ENCODE data around the gene MEGF10. TPM values are rescaled to one million over a fixed set of nuclear protein-coding genes. Genes with fewer than 3 reads are reported as not detected.
"Not testable (repeated sequence)": the region's sequence is repeated elsewhere in the genome, so short reads cannot be mapped to it uniquely, and the experiment has no call there.

Gene MEGF10
- 1 to 10 TPM in 3 of 4 donors, under 1 TPM in 1; 0.57 to 6.0 (median 4.3) TPM for total RNA-seq

DNA sequence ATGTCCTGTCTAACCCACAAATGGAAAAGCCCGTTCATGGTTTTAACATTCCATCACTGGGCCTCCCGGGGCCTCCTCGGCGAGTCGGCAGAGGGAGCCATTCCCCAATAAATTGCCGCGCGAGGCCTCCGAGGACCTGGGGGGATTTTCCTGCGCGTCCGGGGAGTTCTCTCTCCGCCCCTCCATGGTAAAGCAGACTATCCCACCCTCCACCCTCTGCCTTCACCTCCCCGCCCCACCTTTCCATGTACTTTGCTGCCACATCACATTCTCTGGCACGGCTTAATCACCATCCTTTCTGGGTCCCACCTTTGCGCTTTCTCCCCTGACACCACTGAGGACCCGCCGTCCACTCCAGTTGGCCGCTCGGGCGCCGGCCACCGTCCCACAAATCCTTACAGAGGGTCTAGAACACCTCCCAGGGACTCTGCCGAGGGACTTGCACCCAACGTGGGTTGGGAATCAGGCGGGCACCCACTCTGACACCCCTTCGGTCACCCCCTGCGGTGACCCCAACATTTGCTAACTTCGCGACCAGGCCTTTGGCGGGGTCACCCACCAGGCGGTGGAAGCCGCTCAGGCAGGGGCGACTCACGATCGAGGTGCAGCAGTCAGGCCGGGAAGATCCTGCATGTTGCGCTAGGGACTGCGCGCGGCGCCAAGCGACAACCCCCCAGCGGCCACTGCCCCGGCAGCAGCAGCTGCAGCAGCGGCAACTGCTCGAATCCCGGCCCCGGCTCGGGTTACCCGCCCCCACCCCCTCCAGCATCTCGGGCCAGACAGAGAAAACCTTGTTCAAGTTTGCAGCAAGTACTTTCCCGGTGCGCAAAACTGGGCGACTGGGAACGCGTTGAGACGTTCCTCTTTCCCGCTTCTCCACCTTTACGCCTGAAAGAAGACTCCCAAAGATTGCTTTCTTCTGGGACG is at the start of gene MEGF10:
Gene MEGF10, plus strand, starts transcription at position 778 of the 927 bp plus-strand sequence. CDS start 40,513 bp downstream, outside the sequence.
- no peak for DNase-seq (ENCODE audit: low spot score in 2 of 2)
- WGBS, 2 donors: 1 to 2% methylated on average over 54 to 57 of the region's 61 CpGs
- no peak within 1 kb of the TSS for H3K4me3 ChIP-seq (ENCODE audit: low read depth, poor library complexity, severe bottlenecking)
- no peak for TF ChIP-seq POLR2A (IDR thresholded peaks at IDR 0.05)
- TF ChIP-seq, protein P1, sequence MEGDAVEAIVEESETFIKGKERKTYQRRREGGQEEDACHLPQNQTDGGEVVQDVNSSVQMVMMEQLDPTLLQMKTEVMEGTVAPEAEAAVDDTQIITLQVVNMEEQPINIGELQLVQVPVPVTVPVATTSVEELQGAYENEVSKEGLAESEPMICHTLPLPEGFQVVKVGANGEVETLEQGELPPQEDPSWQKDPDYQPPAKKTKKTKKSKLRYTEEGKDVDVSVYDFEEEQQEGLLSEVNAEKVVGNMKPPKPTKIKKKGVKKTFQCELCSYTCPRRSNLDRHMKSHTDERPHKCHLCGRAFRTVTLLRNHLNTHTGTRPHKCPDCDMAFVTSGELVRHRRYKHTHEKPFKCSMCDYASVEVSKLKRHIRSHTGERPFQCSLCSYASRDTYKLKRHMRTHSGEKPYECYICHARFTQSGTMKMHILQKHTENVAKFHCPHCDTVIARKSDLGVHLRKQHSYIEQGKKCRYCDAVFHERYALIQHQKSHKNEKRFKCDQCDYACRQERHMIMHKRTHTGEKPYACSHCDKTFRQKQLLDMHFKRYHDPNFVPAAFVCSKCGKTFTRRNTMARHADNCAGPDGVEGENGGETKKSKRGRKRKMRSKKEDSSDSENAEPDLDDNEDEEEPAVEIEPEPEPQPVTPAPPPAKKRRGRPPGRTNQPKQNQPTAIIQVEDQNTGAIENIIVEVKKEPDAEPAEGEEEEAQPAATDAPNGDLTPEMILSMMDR (IDR thresholded peaks at IDR 0.05): no peak
- intact Hi-C loops (cut with DNase I; ENCODE audit: low total_unique reads): no loop called here

DNA sequence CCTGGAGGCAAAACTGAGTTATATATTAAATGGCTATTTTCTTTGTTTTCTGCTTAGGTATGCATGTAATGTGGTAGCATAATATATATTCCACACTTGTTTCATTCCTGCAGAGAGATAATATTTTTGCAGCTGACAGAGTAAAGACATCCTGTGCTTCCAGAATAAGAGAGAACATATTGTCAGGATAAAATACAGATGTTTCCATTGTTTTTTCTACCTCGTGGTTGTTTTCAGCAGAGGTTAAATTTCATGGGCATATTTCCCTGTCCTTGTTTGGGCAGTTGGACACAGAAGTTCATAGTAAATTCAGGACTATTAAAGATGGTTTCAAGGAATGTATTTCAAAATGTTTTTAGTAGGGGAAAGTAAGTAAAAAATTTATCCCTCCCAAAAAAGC is 47.6 kb upstream of the MEGF10 start:
- intact Hi-C loops (cut with DNase I; ENCODE audit: low total_unique reads): no loop called here
- DNase-seq (ENCODE audit: low spot score in 2 of 2): no peak
- no peak overlapping the region for H3K4me3 ChIP-seq (ENCODE audit: low read depth, poor library complexity, severe bottlenecking)
- WGBS, 2 donors: 8 to 16% methylated on average over 1 of the region's 1 CpG
- TF ChIP-seq, protein P1 (IDR thresholded peaks at IDR 0.05): no peak
- no peak for TF ChIP-seq POLR2A (IDR thresholded peaks at IDR 0.05)

DNA sequence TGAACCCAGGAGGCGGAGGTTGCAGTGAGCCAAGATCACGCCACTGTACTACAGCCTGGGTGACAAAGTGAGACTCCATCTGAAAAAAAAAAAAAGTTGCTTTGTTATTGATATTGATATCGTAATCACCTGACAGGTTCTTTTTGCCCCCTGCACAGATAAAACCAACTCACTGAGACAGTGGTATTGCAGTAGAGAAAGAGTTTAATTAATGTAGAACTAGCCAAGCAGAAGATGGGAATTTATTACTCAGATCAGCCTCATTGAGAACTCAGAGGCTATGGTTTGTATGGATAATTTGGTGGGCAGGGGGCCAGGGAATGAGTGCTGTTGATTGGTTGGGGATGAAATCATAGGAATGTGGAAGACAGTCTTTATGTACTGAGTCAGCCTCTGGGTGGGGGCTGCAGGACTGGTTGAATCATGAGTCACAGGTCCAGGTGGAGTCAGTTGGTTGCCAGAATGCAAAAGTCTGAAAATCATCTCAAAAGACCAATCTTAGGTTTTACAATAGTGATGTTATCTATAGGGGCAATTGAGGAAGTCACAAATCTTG is 35.8 kb upstream of the MEGF10 start:
- no peak for TF ChIP-seq POLR2A (IDR thresholded peaks at IDR 0.05)
- TF ChIP-seq, protein P1 (IDR thresholded peaks at IDR 0.05): no peak
- intact Hi-C loops (cut with DNase I; ENCODE audit: low total_unique reads): no loop called here
- no peak for DNase-seq (ENCODE audit: low spot score in 2 of 2)
- 96 to 98% methylated on average over 3 of the region's 3 CpGs for WGBS, 2 donors
- H3K4me3 ChIP-seq (ENCODE audit: low read depth, poor library complexity, severe bottlenecking): no peak overlapping the region

DNA sequence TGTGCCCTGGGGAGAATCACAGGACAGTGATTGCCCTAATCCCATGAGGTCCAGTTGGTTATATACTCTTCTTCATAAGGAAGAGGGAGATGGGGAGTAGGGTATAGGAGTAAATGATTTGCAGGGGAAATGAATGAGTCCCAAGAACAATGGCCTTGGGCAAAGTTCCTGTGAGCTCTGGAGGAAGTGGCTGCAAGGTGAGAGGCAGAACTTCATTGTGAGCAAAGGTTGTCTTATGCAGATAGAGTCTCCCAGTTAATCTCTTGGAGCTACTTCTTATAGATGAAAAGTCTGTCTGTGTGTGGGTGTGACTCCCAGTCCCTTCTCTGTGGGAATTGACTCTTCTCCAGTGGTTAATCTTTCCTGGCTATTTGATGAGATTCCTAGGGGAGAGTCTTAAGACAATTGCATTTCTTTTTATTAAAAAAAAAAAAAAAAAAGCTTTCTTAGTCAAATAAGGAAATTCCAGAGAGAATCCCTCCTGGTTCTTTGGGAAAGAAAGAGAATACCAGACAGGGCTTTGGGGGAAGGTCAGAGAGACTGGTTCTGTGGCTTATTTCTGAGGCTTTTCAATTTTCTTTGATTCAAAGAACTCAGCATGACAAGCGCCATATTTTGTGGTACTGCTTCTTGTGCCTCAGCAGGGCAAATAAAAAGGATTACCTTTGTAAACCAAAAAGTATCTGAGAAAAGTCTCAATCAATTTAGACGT is 33.6 kb upstream of the MEGF10 start:
- TF ChIP-seq, protein P1 (IDR thresholded peaks at IDR 0.05): no peak
- no peak for TF ChIP-seq POLR2A (IDR thresholded peaks at IDR 0.05)
- intact Hi-C loops (cut with DNase I; ENCODE audit: low total_unique reads): no loop called here
- 69 to 78% methylated on average over 2 of the region's 2 CpGs for WGBS, 2 donors
- no peak for DNase-seq (ENCODE audit: low spot score in 2 of 2)
- H3K4me3 ChIP-seq (ENCODE audit: low read depth, poor library complexity, severe bottlenecking): no peak overlapping the region

DNA sequence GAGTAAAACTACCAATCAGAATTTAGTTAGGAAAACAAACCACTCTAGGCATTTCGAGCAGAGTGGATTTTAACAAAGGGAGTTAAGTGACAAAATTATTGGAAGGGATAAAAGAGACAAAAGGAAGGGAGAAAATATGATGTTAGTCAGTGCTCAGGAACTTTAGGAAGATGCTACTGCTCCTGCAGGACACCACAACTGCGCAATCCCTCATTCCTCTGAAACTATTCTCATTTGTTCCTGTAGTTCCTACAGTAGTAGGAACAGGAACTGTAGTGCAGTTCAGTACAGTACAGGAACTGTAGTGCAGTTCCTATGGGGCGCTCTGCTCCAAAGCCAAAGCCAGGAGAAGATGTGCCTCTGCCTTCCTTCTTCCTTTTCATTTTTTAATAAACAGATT is 29.9 kb upstream of the MEGF10 start:
- no peak overlapping the region for H3K4me3 ChIP-seq (ENCODE audit: low read depth, poor library complexity, severe bottlenecking)
- 86 to 88% methylated on average over 3 of the region's 3 CpGs for WGBS, 2 donors
- DNase-seq (ENCODE audit: low spot score in 2 of 2): no peak
- TF ChIP-seq, protein P1 (IDR thresholded peaks at IDR 0.05): no peak
- no peak for TF ChIP-seq POLR2A (IDR thresholded peaks at IDR 0.05)
- intact Hi-C loops (cut with DNase I; ENCODE audit: low total_unique reads): no loop called here

DNA sequence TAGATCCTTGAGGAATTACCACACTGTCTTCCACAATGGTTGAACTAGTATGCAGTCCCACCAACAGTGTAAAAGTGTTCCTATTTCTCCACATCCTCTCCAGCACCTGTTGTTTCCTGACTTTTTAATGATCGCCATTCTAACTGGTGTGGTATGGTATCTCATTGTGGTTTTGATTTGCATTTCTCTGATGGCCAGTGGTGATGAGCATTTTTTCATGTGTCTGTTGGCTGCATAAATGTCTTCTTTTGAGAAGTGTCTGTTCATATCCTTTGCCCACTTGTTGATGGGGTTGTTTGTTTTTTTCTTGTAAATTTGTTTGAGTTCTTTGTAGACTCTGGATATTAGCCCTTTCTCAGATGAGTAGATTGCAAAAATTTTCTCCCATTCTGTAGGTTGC is 25.1 kb upstream of the MEGF10 start:
- DNase-seq (ENCODE audit: low spot score in 2 of 2); H3K4me3 ChIP-seq (ENCODE audit: low read depth, poor library complexity, severe bottlenecking); intact Hi-C loops (cut with DNase I; ENCODE audit: low total_unique reads): not testable (repeated sequence)
- WGBS, 2 donors: 100% methylated on average over 1 of the region's 1 CpG

DNA sequence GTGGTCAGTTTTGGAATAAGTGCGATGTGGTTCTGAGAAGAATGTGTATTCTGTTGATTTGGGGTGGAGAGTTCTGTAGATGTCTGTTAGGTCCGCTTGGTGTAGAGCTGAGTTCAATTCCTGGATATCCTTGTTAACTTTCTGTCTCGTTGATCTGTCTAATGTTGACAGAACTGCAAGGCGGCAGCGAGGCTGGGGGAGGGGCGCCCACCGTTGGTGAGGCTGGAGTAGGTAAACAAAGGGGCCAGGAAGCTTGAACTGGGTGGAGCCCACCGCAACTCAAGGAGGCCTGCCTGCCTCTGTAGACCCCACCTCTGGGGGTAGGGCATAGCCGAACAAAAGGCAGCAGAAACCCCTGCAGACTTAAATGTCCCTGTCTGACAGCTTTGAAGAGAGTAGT is 22.3 kb upstream of the MEGF10 start:
- not testable (repeated sequence) for DNase-seq (ENCODE audit: low spot score in 2 of 2)

DNA sequence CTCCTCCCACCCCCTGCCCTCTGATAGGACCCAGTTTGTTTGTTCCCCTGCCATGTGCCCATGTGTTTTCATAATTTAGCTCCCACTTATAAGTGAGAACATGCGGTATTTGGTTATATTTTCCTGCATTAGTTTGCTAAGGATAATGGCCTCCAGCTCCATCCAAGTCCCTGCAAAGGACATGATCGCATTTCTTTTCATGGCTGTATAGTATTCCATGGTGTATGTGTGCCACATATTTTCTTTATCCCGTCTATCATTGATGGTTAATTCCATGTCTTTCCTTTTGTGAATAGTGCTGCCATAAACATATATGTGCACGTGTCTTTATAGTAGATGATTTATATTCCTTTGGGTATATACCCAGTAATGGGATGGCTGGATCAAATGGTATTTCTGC is 19.9 kb upstream of the MEGF10 start:
- H3K4me3 ChIP-seq (ENCODE audit: low read depth, poor library complexity, severe bottlenecking); intact Hi-C loops (cut with DNase I; ENCODE audit: low total_unique reads); DNase-seq (ENCODE audit: low spot score in 2 of 2): not testable (repeated sequence)
- WGBS, 2 donors: 93 to 95% methylated on average over 4 of the region's 4 CpGs

More for the DNA sequence above, 22.3 kb upstream of the MEGF10 start:
- H3K4me3 ChIP-seq (ENCODE audit: low read depth, poor library complexity, severe bottlenecking); intact Hi-C loops (cut with DNase I; ENCODE audit: low total_unique reads): not testable (repeated sequence)
- WGBS, 2 donors: 53 to 66% methylated on average over 9 of the region's 9 CpGs
